HG03066 (cell line): ENCODE data around the gene ADGRD1.

ENCODE experiments used
- ATAC-seq: cut with Tn5 transposase; IDR thresholded peaks from one replicate; pipeline ENCODE4 v1.9.1; 2021; ENCODE audit warnings: low read depth; ENCODE audit not compliant: unreplicated experiment

The ADGRD1 gene

GRCh38 chr12:131140069-131140435 is 186.3 kb downstream of the ADGRD1 start:
- ATAC-seq: no peak

GRCh38 chr12:131140697-131141096 is 187.0 kb downstream of the ADGRD1 start:
- no peak for ATAC-seq

- ATAC-seq: no peak
These were observed 187.8 kb downstream of the ADGRD1 start for GRCh38 chr12:131141514-131141913.

GRCh38 chr12:131142891-131143657 is 189.4 kb downstream of the ADGRD1 start:
- ATAC-seq: no peak

- ATAC-seq: no peak
These were observed 192.5 kb downstream of the ADGRD1 start for GRCh38 chr12:131146173-131146675.

GRCh38 chr12:131147293-131147692 is 193.6 kb downstream of the ADGRD1 start:
- ATAC-seq: no peak

GRCh38 chr12:131147894-131148293 is 194.2 kb downstream of the ADGRD1 start:
- ATAC-seq: no peak

- no peak for ATAC-seq
These were observed 198.0 kb downstream of the ADGRD1 start for GRCh38 chr12:131151558-131152345.

GRCh38 chr12:131152587-131152986 is 198.9 kb downstream of the ADGRD1 start:
- no peak for ATAC-seq

GRCh38 chr12:131153016-131153415 is 199.3 kb downstream of the ADGRD1 start:
- ATAC-seq: no peak

GRCh38 chr12:131153956-131154355 is 200.2 kb downstream of the ADGRD1 start:
- no peak for ATAC-seq

GRCh38 chr12:131155131-131155530 is 201.4 kb downstream of the ADGRD1 start:
- no peak for ATAC-seq

GRCh38 chr12:131157743-131158142 is 204.0 kb downstream of the ADGRD1 start:
- ATAC-seq: no peak

- ATAC-seq: no peak
These were observed 206.0 kb downstream of the ADGRD1 start for GRCh38 chr12:131159660-131160059.

- ATAC-seq: no peak
These were observed 208.4 kb downstream of the ADGRD1 start for GRCh38 chr12:131162113-131162512.

GRCh38 chr12:131163189-131163738 is 209.6 kb downstream of the ADGRD1 start:
- ATAC-seq: no peak

- no peak for ATAC-seq
These were observed 210.6 kb downstream of the ADGRD1 start for GRCh38 chr12:131164096-131164872.

- ATAC-seq: no peak
These were observed 213.0 kb downstream of the ADGRD1 start for GRCh38 chr12:131166717-131167116.

GRCh38 chr12:131167334-131167733 is 213.6 kb downstream of the ADGRD1 start:
- ATAC-seq: no peak

GRCh38 chr12:131171029-131171428 is 217.3 kb downstream of the ADGRD1 start:
- no peak for ATAC-seq

- ATAC-seq: no peak
These were observed 221.2 kb downstream of the ADGRD1 start for GRCh38 chr12:131174901-131175300.
